Osteoblast (primary cell): ENCODE results near the gene TBCA. TPM values are rescaled to one million over a fixed set of nuclear protein-coding genes. Genes with fewer than 3 reads are reported as not detected.
A peak's percentile ranks its signal among the peaks of the same experiment; 100 is the strongest.

Experiments used
- DNase-seq: peaks from one replicate; pipeline ENCODE4 v3.0.0; 2011; ENCODE audit warnings: low spot score, mixed read lengths; ENCODE audit not compliant: insufficient read length; ENCODE audit errors: missing footprints
- H2AFZ ChIP-seq: 2 replicates; pipeline ENCODE4 v1.6.0; 2011; ENCODE audit warnings: mild to moderate bottlenecking, low read length
- H3K27ac ChIP-seq: 2 replicates; pipeline ENCODE4 v1.5.1; 2011; ENCODE audit warnings: mild to moderate bottlenecking, low read depth, low read length, moderate library complexity
- H3K27me3 ChIP-seq: 2 replicates; pipeline ENCODE4 v1.6.0; 2012; ENCODE audit warnings: mild to moderate bottlenecking, control low read depth, inconsistent platforms, low read length, moderate library complexity; ENCODE audit not compliant: insufficient read depth
- H3K36me3 ChIP-seq: 2 replicates; pipeline ENCODE4 v1.5.1; 2011; ENCODE audit warnings: mild to moderate bottlenecking, low read length, control low read depth, moderate library complexity; ENCODE audit not compliant: insufficient read depth
- H3K4me1 ChIP-seq: 2 replicates; pipeline ENCODE4 v1.5.1; 2011; ENCODE audit warnings: mild to moderate bottlenecking, low read length, control low read depth, moderate library complexity; ENCODE audit not compliant: insufficient read depth
- H3K4me2 ChIP-seq: 2 replicates; pipeline ENCODE4 v1.6.0; 2011; ENCODE audit warnings: mild to moderate bottlenecking, low read length; ENCODE audit not compliant: insufficient read depth
- H3K4me3 ChIP-seq: fragments of 200-600 bp; sonication (generic); 3 replicates; pipeline ENCODE4 v1.5.1; 2012; ENCODE audit warnings: mild to moderate bottlenecking, low read length, inconsistent platforms; ENCODE audit not compliant: insufficient read depth
- H3K79me2 ChIP-seq: 2 replicates; pipeline ENCODE4 v1.6.0; 2012; ENCODE audit warnings: mild to moderate bottlenecking, low read length, control low read depth, inconsistent platforms; ENCODE audit not compliant: insufficient read depth
- H3K9me3 ChIP-seq: 2 replicates; pipeline ENCODE4 v1.5.1; 2011; ENCODE audit warnings: low read depth, low read length, control low read depth
- H4K20me1 ChIP-seq: 2 replicates; pipeline ENCODE4 v1.6.0; 2012; ENCODE audit warnings: mild to moderate bottlenecking, low read length, control low read depth; ENCODE audit not compliant: insufficient read depth
- CTCF ChIP-seq: IDR thresholded peaks from 2 replicates; pipeline ENCODE4 v1.5.1; 2011; ENCODE audit warnings: mild to moderate bottlenecking, low read depth, low read length, moderate library complexity; ENCODE audit errors: extremely low read depth
- total RNA-seq: library from RNA; depleted of rRNA; stranded (reverse); fragments of >200 nt; gene quantifications from 2 replicates; pipeline ENCODE4 v1.2.3, GENCODE V29; 2012

The TBCA gene
- total RNA-seq, 1 donor: 113 TPM

- DNase-seq: peak; percentile 48
- H3K4me3 ChIP-seq: no peak overlapping the region
- peaks cover 3% of the 10 kb centered on the region for H4K20me1 ChIP-seq
- no peak overlapping the region for H3K4me2 ChIP-seq
- H3K36me3 ChIP-seq: no peaks in the 10 kb centered on the region
- peaks cover 98% of the 10 kb centered on the region for H3K27me3 ChIP-seq
- H3K27ac ChIP-seq: no peak overlapping the region
- no peaks in the 10 kb centered on the region for H3K4me1 ChIP-seq
- no peaks in the 10 kb centered on the region for H3K79me2 ChIP-seq
- no peak for TF ChIP-seq CTCF
- no peaks in the 10 kb centered on the region for H3K9me3 ChIP-seq
- H2AFZ ChIP-seq: no peak overlapping the region
Observed at GRCh38 chr5:77641963-77642737, 134.0 kb downstream of the TBCA start.

GRCh38 chr5:77641397-77641943 is 134.7 kb downstream of the TBCA start:
- H3K27ac ChIP-seq: no peak overlapping the region
- no peak for TF ChIP-seq CTCF
- H2AFZ ChIP-seq: no peak overlapping the region
- H3K27me3 ChIP-seq: peaks cover 98% of the 10 kb centered on the region
- DNase-seq: peak; percentile 85
- H3K4me1 ChIP-seq: no peaks in the 10 kb centered on the region
- no peaks in the 10 kb centered on the region for H3K36me3 ChIP-seq
- H3K9me3 ChIP-seq: no peaks in the 10 kb centered on the region
- no peak overlapping the region for H3K4me2 ChIP-seq
- H3K4me3 ChIP-seq: no peak overlapping the region
- H3K79me2 ChIP-seq: no peaks in the 10 kb centered on the region
- H4K20me1 ChIP-seq: peaks cover 3% of the 10 kb centered on the region

Other genes starting within 250 kb of the TBCA start
- gene OTP, start 137.6 kb downstream of the TBCA start, total RNA-seq: under 0.01 TPM in 1 of 2 replicates, not detected in the other